ENCODE results near the gene CD300LG. TPM values are rescaled to one million over a fixed set of nuclear protein-coding genes. Genes with fewer than 3 reads are reported as not detected.

The CD300LG gene
- total RNA-seq, 1 donor from 2014 or later = 12.6 TPM

GRCh38 chr17:43817826-43818225 is 29.1 kb upstream of the CD300LG start:
- Histone ChIP-seq H3K36me3 (peaks cover 87% of the 10 kb centered on the region), H3K27me3 (ENCODE audit: low read depth) (no peaks in the 10 kb centered on the region), H3K4me3 (no peak overlapping the region), H3K4me1 (peaks cover 58% of the 10 kb centered on the region), H3K27ac (replicated peaks) (peak overlapping the region; percentile 57), H3K9me3 (replicated peaks) (no peaks in the 10 kb centered on the region)
- DNase-seq = no peak
- intact Hi-C loops (cut with micrococcal nuclease) = no loop called here
- TF ChIP-seq CTCF (IDR thresholded peaks at IDR 0.05; ENCODE audit: borderline replicate concordance) = no peak

GRCh38 chr17:43818966-43819365 is 28.0 kb upstream of the CD300LG start:
- intact Hi-C loops (cut with micrococcal nuclease) = no loop called here
- no peak for TF ChIP-seq CTCF (IDR thresholded peaks at IDR 0.05; ENCODE audit: borderline replicate concordance)

GRCh38 chr17:43820759-43821158 is 26.2 kb upstream of the CD300LG start:
- Histone ChIP-seq H3K36me3 (peaks cover 69% of the 10 kb centered on the region), H3K4me1 (peaks cover 84% of the 10 kb centered on the region), H3K4me3 (no peak overlapping the region), H3K27me3 (ENCODE audit: low read depth) (no peaks in the 10 kb centered on the region), H3K9me3 (replicated peaks) (no peaks in the 10 kb centered on the region), H3K27ac (replicated peaks) (peak overlapping the region; percentile 85)
- DNase-seq = no peak
- intact Hi-C loops (cut with micrococcal nuclease) = no loop called here
- TF ChIP-seq CTCF (IDR thresholded peaks at IDR 0.05; ENCODE audit: borderline replicate concordance) = no peak

More at GRCh38 chr17:43818966-43819365, 28.0 kb upstream of the CD300LG start:
- H3K27me3 ChIP-seq (ENCODE audit: low read depth) = no peaks in the 10 kb centered on the region
- H3K36me3 ChIP-seq = peaks cover 75% of the 10 kb centered on the region
- H3K4me1 ChIP-seq = peaks cover 66% of the 10 kb centered on the region
- H3K27ac ChIP-seq (replicated peaks) = peak overlapping the region; percentile 3
- no peak overlapping the region for H3K4me3 ChIP-seq
- DNase-seq = no peak
- no peaks in the 10 kb centered on the region for H3K9me3 ChIP-seq (replicated peaks)

DNA sequence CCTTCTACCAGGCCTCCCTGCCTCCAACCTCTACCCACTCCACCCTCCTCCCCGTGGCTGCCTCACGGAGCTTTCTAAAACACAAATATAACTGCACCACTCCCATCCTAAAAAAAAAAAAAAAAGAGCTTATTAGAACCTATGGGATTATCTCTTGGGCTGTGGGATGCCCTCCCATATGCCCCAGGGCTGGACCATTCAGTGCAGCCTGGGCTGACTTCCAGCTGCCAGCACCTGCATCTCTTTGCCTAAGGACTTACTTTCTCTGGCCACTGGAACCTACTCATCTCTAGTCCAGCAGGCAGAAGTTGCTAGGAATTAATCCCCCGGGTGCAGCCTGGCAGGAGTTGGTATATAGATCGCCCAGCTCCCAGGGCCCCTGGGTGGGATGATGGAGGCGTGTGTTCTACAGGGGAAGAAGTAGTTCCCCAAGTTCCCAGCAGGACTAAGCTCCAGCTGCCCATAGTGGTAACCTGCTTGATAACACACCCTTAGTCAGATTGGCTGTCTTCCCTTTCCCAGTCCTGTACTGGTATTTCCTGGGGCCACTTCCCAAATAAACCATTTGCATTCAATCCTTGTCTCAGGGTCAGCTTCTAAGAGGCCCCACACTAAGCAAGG is 24.3 kb upstream of the CD300LG start:
- Histone ChIP-seq H3K27me3 (ENCODE audit: low read depth) (no peaks in the 10 kb centered on the region), H3K36me3 (peaks cover 69% of the 10 kb centered on the region), H3K27ac (replicated peaks) (peak overlapping the region; percentile 85), H3K4me1 (peaks cover 92% of the 10 kb centered on the region), H3K4me3 (no peak overlapping the region), H3K9me3 (replicated peaks) (no peaks in the 10 kb centered on the region)
- no peak for TF ChIP-seq CTCF (IDR thresholded peaks at IDR 0.05; ENCODE audit: borderline replicate concordance)
- intact Hi-C loops (cut with micrococcal nuclease) = no loop called here
- no peak for DNase-seq

- peaks cover 74% of the 10 kb centered on the region for H3K36me3 ChIP-seq
- intact Hi-C loops (cut with micrococcal nuclease) = no loop called here
- no peak for TF ChIP-seq CTCF (IDR thresholded peaks at IDR 0.05; ENCODE audit: borderline replicate concordance)
- peaks cover 92% of the 10 kb centered on the region for H3K4me1 ChIP-seq
- peak; percentile 78 for DNase-seq
- no peak overlapping the region for H3K4me3 ChIP-seq
- H3K27ac ChIP-seq (replicated peaks) = peak overlapping the region; percentile 85
- H3K9me3 ChIP-seq (replicated peaks) = no peaks in the 10 kb centered on the region
- no peaks in the 10 kb centered on the region for H3K27me3 ChIP-seq (ENCODE audit: low read depth)
Measured at GRCh38 chr17:43823350-43824084, 23.5 kb upstream of the CD300LG start.

All from left ventricle myocardium inferior (tissue), 1 donor.